Glomerular visceral epithelial cell (primary cell): Measurements from ENCODE around the gene GSTT2.
A peak's percentile ranks its signal among the peaks of the same experiment; 100 is the strongest.
"Not testable (repeated sequence)": the region's sequence is repeated elsewhere in the genome, so short reads cannot be mapped to it uniquely, and the experiment has no call there.

Source experiments
- DNase-seq: peaks from one replicate; pipeline ENCODE4 v3.0.0-alpha.2; 2016; ENCODE audit errors: extremely low spot score

The GSTT2 gene

DNA sequence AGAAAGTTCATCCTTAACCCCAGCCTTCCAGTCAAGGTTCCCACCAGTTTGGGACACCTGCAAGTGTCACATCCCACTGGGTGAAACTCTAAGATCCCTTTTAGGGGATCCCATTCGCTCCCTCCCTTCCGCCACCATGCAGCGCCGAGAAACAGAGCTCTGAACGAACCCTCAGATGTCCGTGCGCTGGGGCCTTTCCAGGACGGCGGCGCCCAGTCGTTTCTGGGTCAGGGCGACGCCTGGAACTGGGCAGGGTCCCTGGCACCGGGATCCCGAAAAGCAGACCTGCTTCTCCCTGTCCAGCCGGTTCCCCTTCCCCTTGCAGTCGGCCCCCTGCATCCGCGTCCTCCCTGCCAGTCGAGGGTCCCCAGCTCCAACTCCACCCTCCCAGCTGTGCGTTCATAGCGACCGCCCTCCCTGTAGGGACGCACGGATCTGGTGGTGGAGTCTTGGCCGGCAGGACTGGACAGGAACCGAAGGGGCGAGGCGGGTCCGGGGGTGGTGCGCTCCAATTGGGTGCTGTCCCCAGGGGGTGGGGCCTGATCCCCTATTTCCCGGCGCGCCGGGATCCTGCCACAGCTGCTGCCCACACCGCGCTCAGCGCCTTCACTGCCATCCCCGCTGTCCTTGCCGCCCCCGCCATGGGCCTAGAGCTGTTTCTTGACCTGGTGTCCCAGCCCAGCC, at the start of gene GSTT2:
GSTT2 (plus strand) TSS at position 578 of the 684 bp plus-strand sequence.
- not testable (repeated sequence) for DNase-seq

DNA sequence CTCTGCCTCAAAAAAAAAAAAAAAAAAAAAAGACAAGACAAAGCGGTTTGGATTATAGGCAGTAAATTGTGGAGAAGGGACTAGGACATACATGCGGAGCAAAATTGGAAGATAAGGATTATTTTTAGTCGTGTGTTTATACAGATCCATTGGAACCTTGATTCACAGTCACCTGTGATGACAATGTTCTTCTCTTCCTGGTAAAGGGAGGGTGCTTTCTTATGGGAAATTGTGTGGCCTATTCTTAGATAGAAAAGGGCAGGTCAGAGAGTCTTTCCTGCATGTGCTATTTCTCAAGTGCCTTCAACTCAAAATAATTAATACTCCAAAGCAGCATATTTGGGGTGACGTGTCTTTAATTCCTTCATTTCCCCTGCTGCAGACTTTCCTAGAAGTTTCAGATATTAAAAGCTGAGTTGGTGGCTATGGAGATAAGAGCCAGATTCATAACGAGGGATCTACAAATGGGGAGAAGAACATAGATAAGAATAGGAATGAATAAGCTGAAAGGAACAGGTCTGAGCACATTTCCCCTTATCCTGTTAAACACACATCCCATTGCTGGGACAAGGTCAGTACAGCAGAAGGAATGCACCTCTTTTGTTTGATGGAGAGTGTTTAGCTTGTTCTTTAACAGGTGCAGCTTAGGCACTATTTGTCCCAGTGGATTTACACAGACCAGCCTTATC, 41.5 kb upstream of the GSTT2 start:
- no peak for DNase-seq

- DNase-seq, result no peak
These were observed 40.9 kb upstream of the GSTT2 start for GRCh38 chr22:23939017-23939357.

DNA sequence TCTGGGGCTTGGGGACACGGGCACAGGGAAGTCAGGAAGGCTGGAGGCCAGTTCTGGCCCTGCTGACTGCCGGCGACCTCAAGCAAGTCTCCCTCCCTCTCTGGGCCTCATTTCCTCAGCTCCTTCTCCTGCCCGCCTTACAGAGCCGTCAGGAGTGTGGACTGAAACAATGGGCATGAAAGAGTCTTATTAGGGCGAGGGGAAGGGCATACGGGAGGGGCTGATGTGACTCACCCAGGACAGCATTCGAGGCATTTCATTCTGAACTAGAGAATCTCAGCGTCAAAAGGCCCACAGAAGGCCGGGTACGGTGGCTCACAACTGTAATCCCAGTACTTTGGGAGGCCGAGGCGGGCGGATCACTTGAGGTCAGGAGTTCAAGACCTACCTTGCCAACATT, 39.8 kb upstream of the GSTT2 start:
- not testable (repeated sequence) for DNase-seq

- not testable (repeated sequence) for DNase-seq
These were observed 32.5 kb upstream of the GSTT2 start for GRCh38 chr22:23947391-23947790.

DNA sequence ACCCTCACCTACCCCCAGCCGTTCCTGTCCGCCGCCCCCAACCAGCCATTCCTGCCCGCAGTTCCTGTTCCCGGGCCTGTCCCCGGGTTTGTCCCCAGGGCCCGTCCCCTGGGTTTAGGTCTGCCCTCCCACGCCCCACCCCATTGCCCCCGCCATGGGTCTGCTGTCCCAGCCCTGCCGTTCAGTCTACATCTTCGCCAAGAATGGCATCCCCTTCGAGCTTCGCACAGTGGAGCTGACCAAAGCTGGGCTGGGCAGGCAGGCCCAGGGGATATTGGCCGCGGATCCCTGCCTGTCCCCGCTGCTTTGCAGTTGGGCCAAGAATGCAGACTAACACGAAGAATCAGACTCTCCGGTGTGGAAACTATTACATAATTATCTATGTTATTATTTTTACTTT, 30.2 kb upstream of the GSTT2 start:
- DNase-seq, result not testable (repeated sequence)

DNA sequence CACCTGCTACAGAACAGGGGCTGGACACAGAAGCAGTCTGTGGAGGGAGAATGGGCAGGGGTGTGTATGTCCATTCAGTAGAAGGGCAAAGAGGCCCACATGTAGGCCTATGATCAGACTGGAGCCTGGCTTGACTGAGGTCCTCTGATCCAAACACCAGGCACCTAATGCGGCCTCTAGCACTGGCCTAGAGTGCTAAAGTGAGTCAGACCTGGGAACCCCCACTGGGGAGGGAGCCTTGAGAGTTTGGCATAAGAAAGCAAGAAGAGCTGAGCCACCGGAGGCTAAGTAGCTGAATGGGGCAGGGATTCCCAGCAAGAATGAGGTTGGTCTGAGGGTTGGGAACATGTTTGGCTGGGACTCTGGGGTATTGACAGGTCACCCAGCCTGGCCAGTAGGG, 28.6 kb upstream of the GSTT2 start:
- DNase-seq, result not testable (repeated sequence)

DNA sequence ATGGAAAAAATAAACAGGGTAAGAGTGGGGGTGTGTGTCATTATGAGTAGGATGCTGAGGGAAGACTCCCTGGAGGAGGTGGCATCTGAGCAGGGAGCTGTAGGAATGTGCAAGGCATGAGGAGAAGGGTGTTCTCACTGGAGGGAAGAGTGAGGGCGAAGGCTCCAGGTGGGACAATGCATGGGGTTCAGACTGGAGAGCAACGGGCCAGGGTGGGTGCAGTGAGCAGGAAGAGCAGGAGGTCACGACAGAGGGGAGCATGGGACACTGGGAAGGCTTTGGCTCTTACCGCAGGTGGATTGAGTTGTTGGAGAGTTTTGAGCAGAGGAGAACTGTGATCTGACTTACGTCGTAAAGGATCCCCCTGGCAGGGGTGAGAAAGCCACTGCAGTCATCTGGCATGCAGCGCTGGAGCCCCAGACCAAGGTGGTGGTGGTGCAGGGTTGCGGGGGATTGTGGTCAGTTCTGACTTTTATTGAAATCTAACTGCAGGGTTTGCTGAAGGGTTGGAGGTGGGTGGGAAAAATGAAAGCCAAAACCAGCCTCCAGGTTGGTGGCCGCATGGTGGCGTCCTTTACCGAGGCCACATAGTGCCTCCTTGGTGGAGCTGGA, 27.0 kb upstream of the GSTT2 start:
- DNase-seq, result not testable (repeated sequence)

DNA sequence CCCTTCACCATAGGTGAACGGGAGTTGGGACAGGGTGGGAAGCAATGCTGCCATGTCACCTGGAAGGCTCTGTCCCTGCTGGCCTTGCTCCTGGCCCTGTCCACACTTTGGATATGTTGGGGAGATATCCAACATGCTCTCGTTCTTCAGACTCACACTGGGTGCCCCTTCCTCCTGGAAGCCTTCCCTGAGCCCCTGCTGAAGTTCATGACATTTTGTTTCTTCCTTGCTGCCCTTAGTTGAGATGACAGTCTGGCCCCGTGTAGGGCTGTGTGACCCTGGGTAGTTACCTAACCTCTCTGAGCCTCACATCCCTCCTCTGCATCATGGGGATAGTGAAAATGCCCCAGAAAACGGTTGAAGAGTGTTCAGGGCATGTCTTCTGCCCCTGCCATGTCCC, 26.4 kb upstream of the GSTT2 start:
- not testable (repeated sequence) for DNase-seq

GRCh38 chr22:23954193-23954990, 25.5 kb upstream of the GSTT2 start:
- not testable (repeated sequence) for DNase-seq

GRCh38 chr22:23954991-23955305, 25.0 kb upstream of the GSTT2 start:
- not testable (repeated sequence) for DNase-seq

- DNase-seq, result not testable (repeated sequence)
These were observed 24.0 kb upstream of the GSTT2 start for GRCh38 chr22:23955886-23956285.

DNA sequence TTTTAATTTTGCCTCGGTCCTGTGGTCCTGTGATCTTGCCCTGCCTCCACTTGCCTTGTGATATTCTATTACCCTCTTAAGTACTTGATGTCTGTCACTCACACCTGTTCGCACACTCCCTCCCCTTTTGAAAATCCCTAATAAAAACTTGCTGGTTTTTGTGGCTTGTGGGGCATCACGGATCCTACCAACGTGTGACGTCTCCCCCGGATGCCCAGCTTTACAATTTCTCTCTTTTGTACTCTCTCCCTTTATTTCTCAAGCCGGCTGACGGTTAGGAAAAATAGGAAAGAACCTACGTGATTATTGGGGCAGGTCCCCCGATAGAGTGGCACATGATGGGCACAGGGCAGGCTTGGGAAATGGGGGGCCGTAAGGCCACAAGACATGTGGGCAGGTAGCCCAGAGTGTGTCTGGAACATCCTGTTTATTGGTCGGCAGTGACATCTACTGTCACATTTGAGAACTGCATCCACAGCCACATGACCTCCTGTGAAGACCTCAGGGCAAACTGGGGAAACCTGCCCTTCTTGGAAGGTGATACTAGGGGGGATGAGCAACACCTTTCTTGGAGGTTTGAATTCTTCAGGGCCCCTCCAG, 23.5 kb upstream of the GSTT2 start:
- peak; percentile 69 for DNase-seq

DNA sequence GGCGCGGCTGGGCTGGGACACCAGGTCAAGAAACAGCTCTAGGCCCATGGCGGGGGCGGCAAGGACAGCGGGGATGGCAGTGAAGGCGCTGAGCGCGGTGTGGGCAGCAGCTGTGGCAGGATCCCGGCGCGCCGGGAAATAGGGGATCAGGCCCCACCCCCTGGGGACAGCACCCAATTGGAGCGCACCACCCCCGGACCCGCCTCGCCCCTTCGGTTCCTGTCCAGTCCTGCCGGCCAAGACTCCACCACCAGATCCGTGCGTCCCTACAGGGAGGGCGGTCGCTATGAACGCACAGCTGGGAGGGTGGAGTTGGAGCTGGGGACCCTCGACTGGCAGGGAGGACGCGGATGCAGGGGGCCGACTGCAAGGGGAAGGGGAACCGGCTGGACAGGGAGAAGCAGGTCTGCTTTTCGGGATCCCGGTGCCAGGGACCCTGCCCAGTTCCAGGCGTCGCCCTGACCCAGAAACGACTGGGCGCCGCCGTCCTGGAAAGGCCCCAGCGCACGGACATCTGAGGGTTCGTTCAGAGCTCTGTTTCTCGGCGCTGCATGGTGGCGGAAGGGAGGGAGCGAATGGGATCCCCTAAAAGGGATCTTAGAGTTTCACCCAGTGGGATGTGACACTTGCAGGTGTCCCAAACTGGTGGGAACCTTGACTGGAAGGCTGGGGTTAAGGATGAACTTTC, 18.7 kb upstream of the GSTT2 start, which contains the start of gene GSTT2B:
GSTT2B (minus strand) TSS at position 112 of the 688 bp plus-strand sequence; CDS start at position 48, 64 bp downstream.
- DNase-seq, result not testable (repeated sequence)

GRCh38 chr22:23966094-23966493, 13.8 kb upstream of the GSTT2 start:
- DNase-seq, result not testable (repeated sequence)

DNA sequence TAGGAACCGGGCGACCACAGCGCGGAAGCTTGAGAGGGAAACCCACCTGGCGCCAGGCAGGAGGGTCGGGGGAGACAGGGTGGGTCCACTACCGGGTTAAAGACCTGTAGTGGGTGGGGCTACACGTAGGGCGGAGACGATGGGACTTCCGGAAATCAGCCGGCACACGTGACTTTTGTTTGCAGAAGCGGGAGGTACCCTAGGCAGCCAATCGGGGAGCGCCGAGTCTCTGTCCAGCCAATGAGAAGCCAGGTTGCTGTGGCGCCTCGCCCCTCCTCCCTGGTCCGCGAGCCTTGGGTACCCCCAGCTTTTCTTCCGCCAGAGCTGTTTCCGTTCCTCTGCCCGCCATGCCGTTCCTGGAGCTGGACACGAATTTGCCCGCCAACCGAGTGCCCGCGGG, 13.4 kb upstream of the GSTT2 start, which contains the start of gene DDTL:
DDTL (plus strand) TSS at position 321 of the 400 bp plus-strand sequence; CDS start at position 348, 27 bp downstream.
- not testable (repeated sequence) for DNase-seq

- no peak for DNase-seq
These were observed 10.9 kb upstream of the GSTT2 start for GRCh38 chr22:23969071-23969470.

DNA sequence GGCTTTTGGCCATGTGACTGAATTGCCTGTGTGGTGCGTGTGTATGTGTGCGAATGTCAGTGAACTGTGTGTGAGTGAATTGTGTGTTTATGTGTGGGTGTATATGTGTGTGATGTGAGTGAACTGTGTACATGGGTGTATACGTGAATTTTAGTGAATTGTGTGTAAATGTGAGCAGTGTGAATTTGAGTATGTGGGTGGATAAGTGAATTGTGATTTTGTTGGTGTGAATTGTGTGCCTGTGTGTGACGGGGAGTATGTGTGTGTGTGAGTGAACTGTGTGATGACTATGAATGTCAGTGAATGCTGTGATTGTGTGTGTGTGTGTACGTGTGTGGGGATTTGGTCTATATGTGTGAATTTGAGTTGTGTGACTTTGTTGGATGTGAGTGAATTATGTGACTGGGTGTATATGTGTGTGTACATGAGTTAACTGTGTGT, 9.7 kb upstream of the GSTT2 start:
- DNase-seq, result no peak

DNA sequence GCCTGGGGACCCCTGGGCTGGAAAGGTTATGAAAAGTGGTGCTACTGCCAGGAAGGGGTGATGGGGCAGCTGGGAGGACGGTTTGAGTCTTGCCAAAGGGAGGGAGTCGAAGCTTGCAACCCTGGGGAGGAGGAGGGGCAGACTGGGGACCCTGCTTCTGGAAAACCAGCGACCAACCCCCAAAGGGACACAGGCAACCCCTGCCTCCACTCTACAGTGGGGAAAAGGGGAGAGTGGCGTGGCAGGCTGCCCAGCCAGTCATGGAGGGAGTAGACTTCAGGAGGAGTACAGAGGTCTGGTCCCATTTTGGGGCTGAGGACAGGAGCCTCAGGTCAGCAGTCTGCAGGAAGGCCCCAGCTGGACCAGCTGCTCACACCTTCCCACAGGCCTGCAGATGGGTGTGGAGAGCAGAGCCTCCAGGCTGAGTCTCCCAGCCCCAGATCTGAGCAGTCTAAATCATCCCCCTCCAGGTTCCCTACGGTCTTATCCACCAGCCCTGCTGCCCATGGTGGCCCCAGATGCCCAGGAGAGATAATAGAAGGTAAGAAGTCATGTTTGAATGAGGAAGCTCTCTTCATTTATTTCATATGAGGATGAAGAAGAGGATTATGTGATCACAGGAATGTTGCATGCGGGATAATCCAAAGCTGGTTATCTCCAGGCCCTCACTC, 9.0 kb upstream of the GSTT2 start:
- no peak for DNase-seq

GRCh38 chr22:23971927-23972326, 8.0 kb upstream of the GSTT2 start:
- DNase-seq, result not testable (repeated sequence)
